Measurements from ENCODE around the gene MYH7.
A peak's percentile ranks its signal among the peaks of the same experiment; 100 is the strongest.

MYH7 gene

GRCh38 chr14:23438101-23438971 is 2.9 kb upstream of the MYH7 start:
- Histone ChIP-seq H3K4me1 (ENCODE audit: control insufficient read depth, insufficient read depth, low read length) (peaks cover 11% of the 10 kb centered on the region), H3K36me3 (ENCODE audit: control insufficient read depth in 2 of 2, insufficient read depth in 2 of 2, low read length in 2 of 2) (no peaks in the 10 kb centered on the region), H3K27me3 (ENCODE audit: control insufficient read depth in 1 of 2, insufficient read depth in 2 of 2, low read length in 2 of 2) (peaks cover 0 to 2% of the 10 kb centered on the region in 2 donors), H3K4me3 (ENCODE audit: low read length in 2 of 2) (peak overlapping the region in 1 of 2 donors; percentile 44), H3K9me3 (ENCODE audit: control insufficient read depth in 2 of 2, low read length in 2 of 2) (no peaks in the 10 kb centered on the region), H3K27ac (ENCODE audit: low read length) (peak overlapping the region; percentile 70), H3K9ac (ENCODE audit: low read length in 2 of 2) (peak overlapping the region; percentile 42 to 59)

- Histone ChIP-seq H3K27ac (ENCODE audit: low read length) (peak overlapping the region; percentile 70), H3K4me1 (ENCODE audit: control insufficient read depth, insufficient read depth, low read length) (peaks cover 11% of the 10 kb centered on the region), H3K36me3 (ENCODE audit: control insufficient read depth in 2 of 2, insufficient read depth in 2 of 2, low read length in 2 of 2) (no peaks in the 10 kb centered on the region), H3K27me3 (ENCODE audit: control insufficient read depth in 1 of 2, insufficient read depth in 2 of 2, low read length in 2 of 2) (no peaks in the 10 kb centered on the region), H3K9me3 (ENCODE audit: control insufficient read depth in 2 of 2, low read length in 2 of 2) (no peaks in the 10 kb centered on the region), H3K9ac (ENCODE audit: low read length in 2 of 2) (no peak overlapping the region), H3K4me3 (ENCODE audit: low read length in 2 of 2) (no peak overlapping the region)
Observed at GRCh38 chr14:23437133-23438100, 2.0 kb upstream of the MYH7 start.

- Histone ChIP-seq H3K27ac (ENCODE audit: low read length) (no peak overlapping the region), H3K9ac (ENCODE audit: low read length in 2 of 2) (no peak overlapping the region), H3K9me3 (ENCODE audit: control insufficient read depth in 2 of 2, low read length in 2 of 2) (no peaks in the 10 kb centered on the region), H3K27me3 (ENCODE audit: control insufficient read depth in 1 of 2, insufficient read depth in 2 of 2, low read length in 2 of 2) (no peaks in the 10 kb centered on the region), H3K4me1 (ENCODE audit: control insufficient read depth, insufficient read depth, low read length) (peaks cover 11% of the 10 kb centered on the region), H3K4me3 (ENCODE audit: low read length in 2 of 2) (no peak overlapping the region), H3K36me3 (ENCODE audit: control insufficient read depth in 2 of 2, insufficient read depth in 2 of 2, low read length in 2 of 2) (no peaks in the 10 kb centered on the region)
Observed at GRCh38 chr14:23436327-23437132, 1.1 kb upstream of the MYH7 start.

GRCh38 chr14:23434488-23435222 is 805 bp downstream of the MYH7 start:
- no peak overlapping the region for H3K4me3 ChIP-seq (ENCODE audit: low read length in 2 of 2)
- no peak overlapping the region for H3K9ac ChIP-seq (ENCODE audit: low read length in 2 of 2)
- no peaks in the 10 kb centered on the region for H3K36me3 ChIP-seq (ENCODE audit: control insufficient read depth in 2 of 2, insufficient read depth in 2 of 2, low read length in 2 of 2)
- no peaks in the 10 kb centered on the region for H3K27me3 ChIP-seq (ENCODE audit: control insufficient read depth in 1 of 2, insufficient read depth in 2 of 2, low read length in 2 of 2)
- H3K4me1 ChIP-seq (ENCODE audit: control insufficient read depth, insufficient read depth, low read length) = peaks cover 11% of the 10 kb centered on the region
- H3K9me3 ChIP-seq (ENCODE audit: control insufficient read depth in 2 of 2, low read length in 2 of 2) = no peaks in the 10 kb centered on the region
- H3K27ac ChIP-seq (ENCODE audit: low read length) = no peak overlapping the region

GRCh38 chr14:23433457-23433856 is 2.0 kb downstream of the MYH7 start:
- peaks cover 0 to 2% of the 10 kb centered on the region in 2 donors for H3K27me3 ChIP-seq (ENCODE audit: control insufficient read depth in 1 of 2, insufficient read depth in 2 of 2, low read length in 2 of 2)
- no peak overlapping the region for H3K27ac ChIP-seq (ENCODE audit: low read length)
- H3K4me1 ChIP-seq (ENCODE audit: control insufficient read depth, insufficient read depth, low read length) = peaks cover 6% of the 10 kb centered on the region
- no peaks in the 10 kb centered on the region for H3K36me3 ChIP-seq (ENCODE audit: control insufficient read depth in 2 of 2, insufficient read depth in 2 of 2, low read length in 2 of 2)
- no peaks in the 10 kb centered on the region for H3K9me3 ChIP-seq (ENCODE audit: control insufficient read depth in 2 of 2, low read length in 2 of 2)
- no peak overlapping the region for H3K4me3 ChIP-seq (ENCODE audit: low read length in 2 of 2)
- no peak overlapping the region for H3K9ac ChIP-seq (ENCODE audit: low read length in 2 of 2)

GRCh38 chr14:23432946-23433345 is 2.5 kb downstream of the MYH7 start:
- no peak overlapping the region for H3K4me3 ChIP-seq (ENCODE audit: low read length in 2 of 2)
- no peaks in the 10 kb centered on the region for H3K9me3 ChIP-seq (ENCODE audit: control insufficient read depth in 2 of 2, low read length in 2 of 2)
- H3K36me3 ChIP-seq (ENCODE audit: control insufficient read depth in 2 of 2, insufficient read depth in 2 of 2, low read length in 2 of 2) = no peaks in the 10 kb centered on the region
- H3K27me3 ChIP-seq (ENCODE audit: control insufficient read depth in 1 of 2, insufficient read depth in 2 of 2, low read length in 2 of 2) = peaks cover 0 to 2% of the 10 kb centered on the region in 2 donors
- peaks cover 2% of the 10 kb centered on the region for H3K4me1 ChIP-seq (ENCODE audit: control insufficient read depth, insufficient read depth, low read length)
- H3K27ac ChIP-seq (ENCODE audit: low read length) = no peak overlapping the region
- H3K9ac ChIP-seq (ENCODE audit: low read length in 2 of 2) = no peak overlapping the region

- no peak overlapping the region for H3K27ac ChIP-seq (ENCODE audit: low read length)
- no peaks in the 10 kb centered on the region for H3K4me1 ChIP-seq (ENCODE audit: control insufficient read depth, insufficient read depth, low read length)
- H3K36me3 ChIP-seq (ENCODE audit: control insufficient read depth in 2 of 2, insufficient read depth in 2 of 2, low read length in 2 of 2) = no peaks in the 10 kb centered on the region
- no peak overlapping the region for H3K4me3 ChIP-seq (ENCODE audit: low read length in 2 of 2)
- H3K9ac ChIP-seq (ENCODE audit: low read length in 2 of 2) = no peak overlapping the region
- peaks cover 0 to 4% of the 10 kb centered on the region in 2 donors for H3K27me3 ChIP-seq (ENCODE audit: control insufficient read depth in 1 of 2, insufficient read depth in 2 of 2, low read length in 2 of 2)
- no peaks in the 10 kb centered on the region for H3K9me3 ChIP-seq (ENCODE audit: control insufficient read depth in 2 of 2, low read length in 2 of 2)
Observed at GRCh38 chr14:23432102-23432925, 3.1 kb downstream of the MYH7 start.

GRCh38 chr14:23431486-23431885 is 4.0 kb downstream of the MYH7 start:
- no peaks in the 10 kb centered on the region for H3K4me1 ChIP-seq (ENCODE audit: control insufficient read depth, insufficient read depth, low read length)
- no peaks in the 10 kb centered on the region for H3K36me3 ChIP-seq (ENCODE audit: control insufficient read depth in 2 of 2, insufficient read depth in 2 of 2, low read length in 2 of 2)
- no peak overlapping the region for H3K4me3 ChIP-seq (ENCODE audit: low read length in 2 of 2)
- H3K9ac ChIP-seq (ENCODE audit: low read length in 2 of 2) = no peak overlapping the region
- H3K27ac ChIP-seq (ENCODE audit: low read length) = no peak overlapping the region
- H3K27me3 ChIP-seq (ENCODE audit: control insufficient read depth in 1 of 2, insufficient read depth in 2 of 2, low read length in 2 of 2) = peaks cover 0 to 4% of the 10 kb centered on the region in 2 donors
- no peaks in the 10 kb centered on the region for H3K9me3 ChIP-seq (ENCODE audit: control insufficient read depth in 2 of 2, low read length in 2 of 2)

GRCh38 chr14:23430723-23431085 is 4.8 kb downstream of the MYH7 start:
- no peaks in the 10 kb centered on the region for H3K36me3 ChIP-seq (ENCODE audit: control insufficient read depth in 2 of 2, insufficient read depth in 2 of 2, low read length in 2 of 2)
- H3K4me3 ChIP-seq (ENCODE audit: low read length in 2 of 2) = no peak overlapping the region
- H3K9ac ChIP-seq (ENCODE audit: low read length in 2 of 2) = no peak overlapping the region
- H3K4me1 ChIP-seq (ENCODE audit: control insufficient read depth, insufficient read depth, low read length) = no peaks in the 10 kb centered on the region
- no peak overlapping the region for H3K27ac ChIP-seq (ENCODE audit: low read length)
- H3K27me3 ChIP-seq (ENCODE audit: control insufficient read depth in 1 of 2, insufficient read depth in 2 of 2, low read length in 2 of 2) = peaks cover 0 to 4% of the 10 kb centered on the region in 2 donors
- H3K9me3 ChIP-seq (ENCODE audit: control insufficient read depth in 2 of 2, low read length in 2 of 2) = no peaks in the 10 kb centered on the region
